ENCODE data around the gene CDK3.
"Not testable (repeated sequence)": the region's sequence is repeated elsewhere in the genome, so short reads cannot be mapped to it uniquely, and the experiment has no call there.

The CDK3 gene

GRCh38 chr17:76017481-76018339, 17.1 kb downstream of the CDK3 start:
- DNase-seq, result no peak

GRCh38 chr17:76018340-76018680, 17.7 kb downstream of the CDK3 start:
- no peak for DNase-seq

GRCh38 chr17:76018801-76019200, 18.1 kb downstream of the CDK3 start:
- DNase-seq, result no peak

GRCh38 chr17:76019833-76020467, 19.3 kb downstream of the CDK3 start:
- no peak for DNase-seq

- DNase-seq, result no peak
Measured at GRCh38 chr17:76022285-76022684, 21.6 kb downstream of the CDK3 start.

GRCh38 chr17:76022973-76023899, 22.6 kb downstream of the CDK3 start:
- DNase-seq, result no peak

GRCh38 chr17:76023900-76024237, 23.2 kb downstream of the CDK3 start:
- no peak for DNase-seq

GRCh38 chr17:76024353-76024752, 23.7 kb downstream of the CDK3 start:
- no peak for DNase-seq

- DNase-seq, result no peak
Measured at GRCh38 chr17:76025294-76025693, 24.6 kb downstream of the CDK3 start.

GRCh38 chr17:76026714-76027158, 26.1 kb downstream of the CDK3 start:
- no peak for DNase-seq

- DNase-seq, result no peak
Measured at GRCh38 chr17:76027159-76027839, 26.6 kb downstream of the CDK3 start, which contains the start of gene EVPL. Gene EVPL, minus strand, starts transcription at chr17:76027306. Its CDS starts 108 bp downstream, at chr17:76027198.

- no peak for DNase-seq
Measured at GRCh38 chr17:76032073-76032779, 31.6 kb downstream of the CDK3 start.

- DNase-seq, result no peak
Measured at GRCh38 chr17:76032780-76033108, 32.1 kb downstream of the CDK3 start.

GRCh38 chr17:76033139-76033538, 32.5 kb downstream of the CDK3 start:
- no peak for DNase-seq

- DNase-seq, result no peak
Measured at GRCh38 chr17:76034428-76035350, 34.0 kb downstream of the CDK3 start.

GRCh38 chr17:76036497-76037261, 36.0 kb downstream of the CDK3 start:
- no peak for DNase-seq

- DNase-seq, result no peak
Measured at GRCh38 chr17:76038050-76038449, 37.4 kb downstream of the CDK3 start.

- no peak for DNase-seq
Measured at GRCh38 chr17:76039121-76039520, 38.5 kb downstream of the CDK3 start.

- no peak for DNase-seq
Measured at GRCh38 chr17:76040376-76040775, 39.7 kb downstream of the CDK3 start.

GRCh38 chr17:76042868-76043267, 42.2 kb downstream of the CDK3 start:
- DNase-seq, result not testable (repeated sequence)
